HAP-1 (cell line): ENCODE results near the gene NXPH3.
"Not testable (repeated sequence)": the region's sequence is repeated elsewhere in the genome, so short reads cannot be mapped to it uniquely, and the experiment has no call there.

Source experiments
- DNase-seq, 2 experiments: peaks; one replicate each; pipeline ENCODE4 v3.0.0-alpha.2; 2016 to 2020; ENCODE audit warnings: low spot score in 2 of 2
- H3K27me3 ChIP-seq: fragments of 250-450 bp; sonication (Bioruptor Pico); 2 replicates; pipeline ENCODE4 v1.5.1; 2020; ENCODE audit warnings: low read depth, mild to moderate bottlenecking, moderate library complexity
- H3K36me3 ChIP-seq: fragments of 250-450 bp; sonication (Bioruptor Pico); replicated peaks from 2 replicates; pipeline ENCODE4 v1.5.1; 2020; ENCODE audit warnings: mild to moderate bottlenecking
- H3K4me1 ChIP-seq: fragments of 250-450 bp; sonication (Bioruptor Pico); 2 replicates; pipeline ENCODE4 v1.5.1; 2020; ENCODE audit warnings: mild to moderate bottlenecking
- H3K4me3 ChIP-seq: fragments of 250-450 bp; sonication (Bioruptor Pico); 2 replicates; pipeline ENCODE4 v1.5.1; 2020; ENCODE audit warnings: mild to moderate bottlenecking, moderate library complexity
- H3K9me3 ChIP-seq: fragments of 250-450 bp; sonication (Bioruptor Pico); 2 replicates; pipeline ENCODE4 v1.5.1; 2020; ENCODE audit warnings: mild to moderate bottlenecking, moderate library complexity
- in situ Hi-C: fragments of 300-500 bp; cut with MboI; formaldehyde crosslinking; loops from 3 replicates; pipeline ENCODE4 v1.14.3; 2020; ENCODE audit warnings: low sequenced_read_pairs, inconsistent platforms, mixed read lengths

Gene NXPH3

GRCh38 chr17:49565948-49566491, 9.7 kb upstream of the NXPH3 start:
- H3K9me3 ChIP-seq = no peaks in the 10 kb centered on the region
- no peaks in the 10 kb centered on the region for H3K36me3 ChIP-seq
- H3K4me1 ChIP-seq = peaks cover 5% of the 10 kb centered on the region
- no peak for DNase-seq
- H3K27me3 ChIP-seq = peaks cover 26% of the 10 kb centered on the region
- in situ Hi-C loops = no loop called here
- no peak overlapping the region for H3K4me3 ChIP-seq

- H3K4me1 ChIP-seq = peaks cover 5% of the 10 kb centered on the region
- no peak overlapping the region for H3K4me3 ChIP-seq
- H3K36me3 ChIP-seq = no peaks in the 10 kb centered on the region
- H3K9me3 ChIP-seq = no peaks in the 10 kb centered on the region
- peaks cover 26% of the 10 kb centered on the region for H3K27me3 ChIP-seq
- no peak for DNase-seq
- in situ Hi-C loops = no loop called here
Measured at GRCh38 chr17:49566668-49567071, 9.0 kb upstream of the NXPH3 start.

- no peak for DNase-seq
- Histone ChIP-seq H3K27me3 (peaks cover 26% of the 10 kb centered on the region), H3K4me3 (no peak overlapping the region), H3K4me1 (peaks cover 5% of the 10 kb centered on the region), H3K36me3 (no peaks in the 10 kb centered on the region), H3K9me3 (no peaks in the 10 kb centered on the region)
- in situ Hi-C loops = no loop called here
Measured at GRCh38 chr17:49567104-49567521, 8.6 kb upstream of the NXPH3 start.

GRCh38 chr17:49567871-49568694, 7.6 kb upstream of the NXPH3 start:
- Histone ChIP-seq H3K4me3 (no peak overlapping the region), H3K4me1 (peaks cover 5% of the 10 kb centered on the region), H3K27me3 (peaks cover 26% of the 10 kb centered on the region), H3K36me3 (no peaks in the 10 kb centered on the region), H3K9me3 (no peaks in the 10 kb centered on the region)
- peak; percentile 62 to 93 for DNase-seq
- in situ Hi-C loops = no loop called here

- in situ Hi-C loops, H3K4me1 ChIP-seq, H3K9me3 ChIP-seq, DNase-seq, H3K4me3 ChIP-seq, H3K36me3 ChIP-seq: not testable (repeated sequence)
- H3K27me3 ChIP-seq = peaks cover 26% of the 10 kb centered on the region
Measured at GRCh38 chr17:49568695-49569047, 7.0 kb upstream of the NXPH3 start.

- H3K27me3 ChIP-seq = peaks cover 19% of the 10 kb centered on the region
- no peak overlapping the region for H3K4me3 ChIP-seq
- H3K36me3 ChIP-seq = no peaks in the 10 kb centered on the region
- peaks cover 5% of the 10 kb centered on the region for H3K4me1 ChIP-seq
- no peaks in the 10 kb centered on the region for H3K9me3 ChIP-seq
- in situ Hi-C loops = loop anchor here (5.0 to 10.0 kb wide), 3 partner anchors 127 to 434 kb away; no protein-coding TSS in a partner anchor
- no peak for DNase-seq
Measured at GRCh38 chr17:49570540-49571242, 5.0 kb upstream of the NXPH3 start.

GRCh38 chr17:49571283-49571682, 4.4 kb upstream of the NXPH3 start:
- DNase-seq = no peak
- H3K4me1 ChIP-seq = peaks cover 5% of the 10 kb centered on the region
- H3K36me3 ChIP-seq = no peaks in the 10 kb centered on the region
- in situ Hi-C loops = loop anchor here (5.0 to 10.0 kb wide), 3 partner anchors 126 to 434 kb away; no protein-coding TSS in a partner anchor
- no peak overlapping the region for H3K4me3 ChIP-seq
- peaks cover 13% of the 10 kb centered on the region for H3K27me3 ChIP-seq
- H3K9me3 ChIP-seq = no peaks in the 10 kb centered on the region

GRCh38 chr17:49571764-49572163, 3.9 kb upstream of the NXPH3 start:
- in situ Hi-C loops = loop anchor here (5.0 to 10.0 kb wide), 3 partner anchors 126 to 433 kb away; no protein-coding TSS in a partner anchor
- DNase-seq = no peak
- Histone ChIP-seq H3K4me3 (no peak overlapping the region), H3K4me1 (peaks cover 5% of the 10 kb centered on the region), H3K27me3 (peaks cover 9% of the 10 kb centered on the region), H3K36me3 (no peaks in the 10 kb centered on the region), H3K9me3 (no peaks in the 10 kb centered on the region)

GRCh38 chr17:49572226-49572625, 3.4 kb upstream of the NXPH3 start:
- Histone ChIP-seq H3K36me3 (no peaks in the 10 kb centered on the region), H3K27me3 (peaks cover 5% of the 10 kb centered on the region), H3K9me3 (no peaks in the 10 kb centered on the region), H3K4me1 (peaks cover 8% of the 10 kb centered on the region), H3K4me3 (no peak overlapping the region)
- no peak for DNase-seq
- in situ Hi-C loops = loop anchor here (5.0 to 10.0 kb wide), 3 partner anchors 125 to 433 kb away; no protein-coding TSS in a partner anchor

- H3K4me3 ChIP-seq = no peak overlapping the region
- in situ Hi-C loops = loop anchor here (5.0 to 10.0 kb wide), 3 partner anchors 124 to 432 kb away; no protein-coding TSS in a partner anchor
- no peaks in the 10 kb centered on the region for H3K27me3 ChIP-seq
- peaks cover 8% of the 10 kb centered on the region for H3K4me1 ChIP-seq
- H3K9me3 ChIP-seq = no peaks in the 10 kb centered on the region
- no peaks in the 10 kb centered on the region for H3K36me3 ChIP-seq
- DNase-seq = no peak
Measured at GRCh38 chr17:49572806-49573420, 2.8 kb upstream of the NXPH3 start.

- no peaks in the 10 kb centered on the region for H3K9me3 ChIP-seq
- no peak for DNase-seq
- H3K4me1 ChIP-seq = peaks cover 6% of the 10 kb centered on the region
- no peak overlapping the region for H3K4me3 ChIP-seq
- in situ Hi-C loops = loop anchor here (5.0 to 10.0 kb wide), 3 partner anchors 124 to 431 kb away; no protein-coding TSS in a partner anchor
- no peaks in the 10 kb centered on the region for H3K36me3 ChIP-seq
- H3K27me3 ChIP-seq = no peaks in the 10 kb centered on the region
Measured at GRCh38 chr17:49573510-49574322, 2.0 kb upstream of the NXPH3 start.

GRCh38 chr17:49574323-49574781, 1.3 kb upstream of the NXPH3 start:
- H3K27me3 ChIP-seq = no peaks in the 10 kb centered on the region
- peaks cover 6% of the 10 kb centered on the region for H3K4me1 ChIP-seq
- no peaks in the 10 kb centered on the region for H3K36me3 ChIP-seq
- no peak for DNase-seq
- H3K9me3 ChIP-seq = no peaks in the 10 kb centered on the region
- in situ Hi-C loops = loop anchor here (5.0 to 10.0 kb wide), 3 partner anchors 123 to 430 kb away; no protein-coding TSS in a partner anchor
- no peak overlapping the region for H3K4me3 ChIP-seq
